ENCODE results near the gene USP48. TPM values are rescaled to one million over a fixed set of nuclear protein-coding genes. Genes with fewer than 3 reads are reported as not detected.

Gene USP48
- total and polyA plus RNA-seq, 12 donors, result 13.8 to 45.0 (median 36.1) TPM

DNA sequence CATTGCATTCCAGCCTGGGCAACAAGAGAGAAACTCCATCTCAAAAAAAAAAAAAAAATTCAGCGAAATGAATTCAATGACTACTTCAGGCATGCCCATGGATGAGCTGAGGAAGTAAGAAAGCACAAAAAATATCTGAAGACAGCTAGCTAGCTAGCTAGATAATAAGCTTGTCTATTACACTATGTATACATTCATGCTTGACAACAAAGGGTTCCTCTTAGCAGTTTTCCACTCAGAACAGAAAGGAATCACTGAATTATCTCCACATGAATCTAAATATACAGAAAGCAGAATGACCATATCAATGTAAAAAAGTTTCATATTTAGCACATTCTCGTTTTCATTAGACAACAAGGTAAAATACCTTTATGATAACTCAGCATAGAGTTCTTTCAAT, 32.1 kb downstream of the USP48 start:
- no peak overlapping the region for H3K4me3 ChIP-seq
- intact Hi-C loops (cut with DNase I), result no loop called here
- ATAC-seq (no peak), DNase-seq (no peak)
- TF ChIP-seq, protein P1, sequence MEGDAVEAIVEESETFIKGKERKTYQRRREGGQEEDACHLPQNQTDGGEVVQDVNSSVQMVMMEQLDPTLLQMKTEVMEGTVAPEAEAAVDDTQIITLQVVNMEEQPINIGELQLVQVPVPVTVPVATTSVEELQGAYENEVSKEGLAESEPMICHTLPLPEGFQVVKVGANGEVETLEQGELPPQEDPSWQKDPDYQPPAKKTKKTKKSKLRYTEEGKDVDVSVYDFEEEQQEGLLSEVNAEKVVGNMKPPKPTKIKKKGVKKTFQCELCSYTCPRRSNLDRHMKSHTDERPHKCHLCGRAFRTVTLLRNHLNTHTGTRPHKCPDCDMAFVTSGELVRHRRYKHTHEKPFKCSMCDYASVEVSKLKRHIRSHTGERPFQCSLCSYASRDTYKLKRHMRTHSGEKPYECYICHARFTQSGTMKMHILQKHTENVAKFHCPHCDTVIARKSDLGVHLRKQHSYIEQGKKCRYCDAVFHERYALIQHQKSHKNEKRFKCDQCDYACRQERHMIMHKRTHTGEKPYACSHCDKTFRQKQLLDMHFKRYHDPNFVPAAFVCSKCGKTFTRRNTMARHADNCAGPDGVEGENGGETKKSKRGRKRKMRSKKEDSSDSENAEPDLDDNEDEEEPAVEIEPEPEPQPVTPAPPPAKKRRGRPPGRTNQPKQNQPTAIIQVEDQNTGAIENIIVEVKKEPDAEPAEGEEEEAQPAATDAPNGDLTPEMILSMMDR (IDR thresholded peaks at IDR 0.05), result no peak
- H3K27ac ChIP-seq, result no peak overlapping the region
- WGBS, 2 donors, result 44 to 50% methylated on average over 2 of the region's 2 CpGs
- H3K27me3 ChIP-seq, result no peaks in the 10 kb centered on the region
- H3K36me3 ChIP-seq, result peaks cover 0 to 100% (median 51%) of the 10 kb centered on the region in 9 donors
- peaks cover 0 to 12% (median 0%) of the 10 kb centered on the region in 9 donors for H3K4me1 ChIP-seq
- H3K9me3 ChIP-seq, result no peaks in the 10 kb centered on the region

DNA sequence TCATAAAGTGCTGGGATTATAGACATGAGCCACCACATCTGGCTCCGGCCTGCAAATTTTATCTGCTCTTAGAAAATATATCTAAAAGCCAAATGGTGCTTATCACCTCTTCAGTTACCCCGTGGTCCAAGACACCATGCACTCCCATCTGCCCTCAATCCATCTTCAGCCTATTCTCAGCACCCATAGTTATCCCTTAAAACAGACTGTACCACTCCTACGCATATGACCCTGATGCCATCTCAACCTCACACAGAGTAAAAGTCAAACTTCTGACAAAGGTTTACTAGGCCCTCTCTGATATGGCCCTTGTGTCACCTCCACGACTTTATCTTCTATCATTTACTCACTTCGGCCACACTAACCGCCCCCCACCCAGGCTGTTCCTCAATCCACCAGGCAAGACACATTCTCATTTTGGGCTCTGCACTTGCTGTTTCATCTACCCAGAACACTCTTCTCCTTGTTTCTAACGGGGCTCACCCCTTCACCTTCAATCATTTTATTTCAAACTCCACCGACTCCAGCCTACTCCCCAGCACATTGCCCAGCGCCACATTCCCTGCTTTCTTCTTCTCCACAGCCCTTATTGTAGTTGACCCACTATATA, 33.0 kb downstream of the USP48 start:
- 68 to 72% methylated on average over 9 of the region's 9 CpGs for WGBS, 2 donors
- H3K4me3 ChIP-seq, result no peak overlapping the region
- peak in 1 of 8 donors; percentile 34 for ATAC-seq
- TF ChIP-seq, protein P1 (IDR thresholded peaks at IDR 0.05), result no peak
- peaks cover 0 to 12% (median 0%) of the 10 kb centered on the region in 9 donors for H3K4me1 ChIP-seq
- no peak for DNase-seq
- intact Hi-C loops (cut with DNase I), result no loop called here
- H3K27ac ChIP-seq, result no peak overlapping the region
- no peaks in the 10 kb centered on the region for H3K9me3 ChIP-seq
- H3K27me3 ChIP-seq, result no peaks in the 10 kb centered on the region
- H3K36me3 ChIP-seq, result peaks cover 0 to 100% (median 42%) of the 10 kb centered on the region in 9 donors

DNA sequence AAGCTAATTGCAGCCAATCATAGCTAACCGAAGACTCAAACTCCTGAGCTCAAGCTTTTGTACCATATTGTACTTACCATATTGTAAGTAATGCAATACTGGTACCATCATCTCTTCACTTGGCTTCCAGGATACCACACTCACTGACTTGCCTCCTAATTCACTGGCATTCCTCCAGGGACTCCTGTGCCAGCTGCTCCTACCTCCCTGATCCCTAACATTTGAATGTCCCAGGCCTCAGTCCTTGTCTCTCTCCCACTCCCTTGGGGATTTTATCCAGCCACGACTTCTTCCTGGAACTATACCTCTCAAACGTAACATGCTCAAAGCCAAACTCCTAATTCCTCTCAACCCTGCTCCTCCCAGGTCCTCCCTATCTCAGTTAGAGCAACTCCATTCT, 33.8 kb downstream of the USP48 start:
- ATAC-seq (peak in 2 of 8 donors; percentile 29 to 46), DNase-seq (no peak)
- Histone ChIP-seq H3K9me3 (no peaks in the 10 kb centered on the region), H3K36me3 (peaks cover 0 to 100% (median 36%) of the 10 kb centered on the region in 9 donors), H3K4me1 (peaks cover 0 to 12% (median 0%) of the 10 kb centered on the region in 9 donors), H3K27me3 (no peaks in the 10 kb centered on the region), H3K4me3 (no peak overlapping the region), H3K27ac (no peak overlapping the region)
- WGBS, 2 donors, result 64 to 70% methylated on average over 3 of the region's 3 CpGs
- TF ChIP-seq, protein P1 (IDR thresholded peaks at IDR 0.05), result no peak
- intact Hi-C loops (cut with DNase I), result no loop called here

DNA sequence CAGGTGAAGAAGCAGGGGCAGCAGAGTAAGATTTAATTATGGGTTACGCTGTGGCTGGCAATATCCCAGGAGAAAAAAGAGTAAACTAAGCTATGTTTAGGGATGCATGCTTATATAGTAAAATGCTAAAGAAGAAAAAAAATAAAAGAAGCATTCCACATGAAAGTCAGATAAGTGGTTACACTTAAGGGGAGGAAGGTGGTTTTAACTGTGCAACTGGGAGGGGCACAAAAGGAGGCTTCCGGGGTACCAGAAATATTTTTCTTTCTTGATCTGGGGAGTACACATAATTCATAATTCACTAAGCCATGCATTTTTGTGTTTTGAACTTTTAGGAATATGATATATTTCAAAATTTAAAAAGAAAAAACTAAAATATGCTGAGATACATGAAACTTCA, 39.5 kb downstream of the USP48 start:
- 98 to 100% methylated on average over 2 of the region's 2 CpGs for WGBS, 2 donors
- Histone ChIP-seq H3K27ac (no peak overlapping the region), H3K4me1 (peaks cover 0 to 6% (median 0%) of the 10 kb centered on the region in 9 donors), H3K36me3 (peaks cover 0 to 100% (median 14%) of the 10 kb centered on the region in 9 donors), H3K4me3 (no peak overlapping the region), H3K9me3 (no peaks in the 10 kb centered on the region), H3K27me3 (no peaks in the 10 kb centered on the region)
- intact Hi-C loops (cut with DNase I), result no loop called here
- TF ChIP-seq, protein P1 (IDR thresholded peaks at IDR 0.05), result no peak
- no peak for ATAC-seq
- DNase-seq, result no peak

Measured in heart right ventricle (tissue), 16 donors.